K562 (cell line): Measurements from ENCODE around the gene CARMIL3. TPM values are rescaled to one million over a fixed set of nuclear protein-coding genes. Genes with fewer than 3 reads are reported as not detected.

Source experiments
- ATF1 ChIP-seq, 2 experiments: fragments of 450-650 bp in 1 of 2; IDR thresholded peaks; 2 replicates each; pipeline ENCODE4 v1.6.1; 2016; ENCODE audit warnings: missing compliant biosample characterization in 1 of 2, missing genetic modification characterization in 1 of 2
- BCLAF1 ChIP-seq, 2 experiments: fragments of 450-650 bp in 1 of 2; IDR thresholded peaks; 2 replicates each; pipeline ENCODE4 v1.6.1; 2011 to 2017; ENCODE audit warnings: low read depth in 2 of 2, antibody characterized with exemption in 1 of 2, borderline replicate concordance in 1 of 2, low read length in 1 of 2, mild to moderate bottlenecking in 1 of 2, mixed read lengths in 1 of 2; ENCODE audit not compliant: control insufficient read depth in 1 of 2
- BRF1 ChIP-seq: IDR thresholded peaks from 3 replicates; pipeline ENCODE4 v1.6.1; 2011; ENCODE audit warnings: borderline replicate concordance, mild to moderate bottlenecking; ENCODE audit not compliant: insufficient read length; ENCODE audit errors: extremely low read depth
- EWSR1 ChIP-seq: fragments of 450-650 bp; IDR thresholded peaks from 2 replicates; pipeline ENCODE4 v1.6.1; 2018; ENCODE audit warnings: borderline replicate concordance, mild to moderate bottlenecking, low read depth, moderate library complexity; ENCODE audit not compliant: partially characterized antibody
- NCOA2 ChIP-seq, 2 experiments: fragments of 450-650 bp; IDR thresholded peaks; 2 replicates each; pipeline ENCODE4 v1.6.1; 2018; ENCODE audit warnings: mild to moderate bottlenecking in 2 of 2, moderate library complexity in 1 of 2; ENCODE audit not compliant: partially characterized antibody in 2 of 2
- PRMT5 ChIP-seq: sonication (generic); formaldehyde crosslinking; IDR thresholded peaks from 2 replicates; pipeline ENCODE4 v1.5.0; 2020; ENCODE audit warnings: missing genetic modification reagents
- PURB ChIP-seq: sonication (generic); formaldehyde crosslinking; IDR thresholded peaks from 2 replicates; pipeline ENCODE4 v1.9.0; 2021; ENCODE audit warnings: low read depth, mild to moderate bottlenecking, missing genetic modification reagents
- RBM17 ChIP-seq: fragments of 200-400 bp; formaldehyde crosslinking; IDR thresholded peaks from 2 replicates; pipeline ENCODE4 v1.6.1; 2017; ENCODE audit warnings: low read depth, mild to moderate bottlenecking, low read length, borderline replicate concordance
- SFPQ ChIP-seq: fragments of 200-400 bp; formaldehyde crosslinking; IDR thresholded peaks from 2 replicates; pipeline ENCODE4 v1.6.1; 2017; ENCODE audit warnings: mild to moderate bottlenecking, low read depth, low read length, moderate library complexity
- SRSF7 ChIP-seq: fragments of 200-400 bp; formaldehyde crosslinking; optimal IDR thresholded peaks from 2 replicates; pipeline ENCODE3; 2017; ENCODE audit warnings: mild to moderate bottlenecking, low read depth, low read length
- STAT6 ChIP-seq: sonication (generic); formaldehyde crosslinking; IDR thresholded peaks from 2 replicates; pipeline ENCODE4 v1.8.1; 2023; ENCODE audit warnings: mild to moderate bottlenecking, missing genetic modification reagents
- TRIM25 ChIP-seq: fragments of 450-650 bp; IDR thresholded peaks from 2 replicates; pipeline ENCODE4 v1.7.0; 2016; ENCODE audit warnings: borderline replicate concordance
- ZNF124 ChIP-seq: sonication (generic); formaldehyde crosslinking; IDR thresholded peaks from 2 replicates; pipeline ENCODE4 v1.8.1; 2022; ENCODE audit warnings: missing genetic modification reagents
- ZNF57 ChIP-seq: fragments of 450-650 bp; formaldehyde crosslinking; IDR thresholded peaks from 2 replicates; pipeline ENCODE4 v1.4.0; 2020; ENCODE audit warnings: mild to moderate bottlenecking, moderate library complexity
- ZNF785 ChIP-seq: fragments of 250-450 bp; sonication (Bioruptor Pico); IDR thresholded peaks from 2 replicates; pipeline ENCODE4 v1.4.0; 2020; ENCODE audit warnings: mild to moderate bottlenecking
- ZNF79 ChIP-seq: fragments of 250-450 bp; sonication (Bioruptor Pico); IDR thresholded peaks from 2 replicates; pipeline ENCODE4 v1.4.0; 2020; ENCODE audit warnings: low read depth, mild to moderate bottlenecking, moderate library complexity
- ZSCAN32 ChIP-seq: fragments of 450-650 bp; formaldehyde crosslinking; IDR thresholded peaks from 2 replicates; pipeline ENCODE4 v1.4.0; 2020; ENCODE audit warnings: mild to moderate bottlenecking, moderate library complexity
- polyA plus RNA-seq, 8 experiments: library from polyadenylated mRNA; depleted of rRNA in 4 of 8; stranded (reverse) in 5 of 8; unstranded in 3 of 8; fragments of >200 nt; fragmentation: Nextera tagmentation in 2 of 8; fragmentation: Illumina TruSeq in 1 of 8; extraction: Ambion mirVana in 2 of 8; extraction: Trizol in 1 of 8; gene quantifications; 2 replicates each; pipeline versions ENCODE4 v1.2.1 to v1.2.3, GENCODE V29; 2011 to 2014; ENCODE audit warnings: inconsistent platforms in 1 of 8, missing spikeins in 1 of 8
- total RNA-seq, 7 experiments: library from RNA; depleted of rRNA in 6 of 7; stranded (reverse); fragments of >200 nt in 6 of 7; fragmentation: Illumina TruSeq in 2 of 7; extraction: Trizol in 2 of 7; gene quantifications; 2 replicates each; pipeline versions ENCODE4 v1.2.1 to v1.2.3, GENCODE V29; 2011 to 2021; ENCODE audit warnings: low replicate concordance in 1 of 7

Gene CARMIL3
- total and polyA plus RNA-seq, 9 of the 15 experiments (the other 6 are each of a cell fraction or from before 2014, with no cell fraction given): 0.01 to 0.11 (median 0.05) TPM; not detected in 5

GRCh38 chr14:24113801-24114531, 62.2 kb downstream of the CARMIL3 start (continued):
- TF ChIP-seq SFPQ (no peak), RBM17 (no peak), BRF1 (no peak), NCOA2 (IDR thresholded peaks at IDR 0.05; ENCODE audit: partially characterized antibody in 2 of 2) (peak in 1 of 2 experiments; percentile 99), BCLAF1 (IDR thresholded peaks at IDR 0.05; ENCODE audit: borderline replicate concordance in 1 of 2, control insufficient read depth in 1 of 2, low read depth in 2 of 2, low read length in 1 of 2) (no peak), PRMT5 (CRISPR knock-in tag) (no peak), ATF1 (CRISPR knock-in tag; IDR thresholded peaks at IDR 0.05) (no peak), ATF1 (tag; IDR thresholded peaks at IDR 0.05) (no peak), PURB (CRISPR knock-in tag) (no peak), ZNF57 (CRISPR knock-in tag) (no peak), ZNF785 (CRISPR knock-in tag) (no peak), STAT6 (CRISPR knock-in tag) (no peak), TRIM25 (no peak), ZNF79 (CRISPR knock-in tag) (no peak), ZSCAN32 (CRISPR knock-in tag) (0 out of 2 replicates have a peak, but pooled peaks have one; percentile 23), EWSR1 (no peak), SRSF7 (no peak), ZNF124 (CRISPR knock-in tag) (no peak)
